ENCODE data around the gene TNNC2. TPM values are rescaled to one million over a fixed set of nuclear protein-coding genes. Genes with fewer than 3 reads are reported as not detected.

The TNNC2 gene
- total and polyA plus RNA-seq, 2 of the 13 experiments (the other 11 are each of a cell fraction or from before 2014, with no cell fraction given) = 1.8 to 4.7 TPM

- TF ChIP-seq BCL6 (CRISPR knock-in tag; IDR thresholded peaks at IDR 0.05) (peak; percentile 56; the same call in 1 of the 2 replicates), AGO2 (optimal IDR thresholded peaks at IDR 0.05; ENCODE audit: low read depth, low read length) (no peak), HOXA7 (CRISPR knock-in tag; IDR thresholded peaks at IDR 0.05) (0 out of 2 replicates have a peak, but pooled peaks have one; percentile 44), ARID3A (IDR thresholded peaks at IDR 0.05; ENCODE audit: low read depth, low read length) (no peak), ZNF740 (CRISPR knock-in tag; IDR thresholded peaks at IDR 0.05) (peak; percentile 84), SMC3 (IDR thresholded peaks at IDR 0.05; ENCODE audit: low read length) (peak; percentile 45; the same call in 1 of the 2 replicates), STAG1 (CRISPR knock-in tag; IDR thresholded peaks at IDR 0.05) (peak; percentile 98), ZBTB44 (CRISPR knock-in tag; IDR thresholded peaks at IDR 0.05) (no peak), HOMEZ (CRISPR knock-in tag; IDR thresholded peaks at IDR 0.05; ENCODE audit: low read depth) (0 out of 2 replicates have a peak, but pooled peaks have one; percentile 14), RXRB (CRISPR knock-in tag; IDR thresholded peaks at IDR 0.05; ENCODE audit: borderline replicate concordance) (0 out of 2 replicates have a peak, but pooled peaks have one; percentile 48), SP5 (CRISPR knock-in tag; IDR thresholded peaks at IDR 0.05; ENCODE audit: borderline replicate concordance, low read depth) (0 out of 2 replicates have a peak, but pooled peaks have one; percentile 26), ZSCAN31 (CRISPR knock-in tag; IDR thresholded peaks at IDR 0.05; ENCODE audit: low read depth) (no peak), NR1H2 (CRISPR knock-in tag; IDR thresholded peaks at IDR 0.05; ENCODE audit: borderline replicate concordance, low read depth) (no peak), PHF5A (CRISPR knock-in tag; IDR thresholded peaks at IDR 0.05; ENCODE audit: low read depth, unreplicated experiment) (peak; percentile 61), ZNF274 (CRISPR knock-in tag; IDR thresholded peaks at IDR 0.05) (0 out of 2 replicates have a peak, but pooled peaks have one; percentile 52), ZNF772 (CRISPR knock-in tag; IDR thresholded peaks at IDR 0.05) (no peak), SCMH1 (CRISPR knock-in tag; IDR thresholded peaks at IDR 0.05; ENCODE audit: borderline replicate concordance) (no peak), HMGXB4 (CRISPR knock-in tag; IDR thresholded peaks at IDR 0.05; ENCODE audit: borderline replicate concordance in 1 of 2, low read depth in 1 of 2) (peak in 1 of 2 experiments; percentile 90; a peak in 2 of 4 replicates), ARNTL (CRISPR knock-in tag; IDR thresholded peaks at IDR 0.05) (no peak), TBP (CRISPR knock-in tag; IDR thresholded peaks at IDR 0.05) (no peak), ZBTB42 (CRISPR knock-in tag; IDR thresholded peaks at IDR 0.05) (no peak)
Observed at GRCh38 chr20:45823949-45824835, 2.9 kb downstream of the TNNC2 start (continued).
